OCI-LY3 (cell line): Measurements from ENCODE around the gene MAMDC4.
A peak's percentile ranks its signal among the peaks of the same experiment; 100 is the strongest.

Experiments
- H2AFZ ChIP-seq: fragments of 200-600, 300-600 bp; shearing (Covaris generic); 2 replicates; pipeline ENCODE4 v1.6.0; 2014; ENCODE audit warnings: antibody characterized with exemption, low read depth, low read length
- H3K27ac ChIP-seq: fragments of 200-600, 300-600 bp; sonication (generic); 2 replicates; pipeline ENCODE4 v1.5.1; 2014; ENCODE audit warnings: mild to moderate bottlenecking, low read length, moderate library complexity, mixed read lengths
- H3K27me3 ChIP-seq: fragments of 200-600, 300-600 bp; sonication (generic); 2 replicates; pipeline ENCODE4 v1.6.1; 2014; ENCODE audit warnings: low read depth, low read length, mixed read lengths
- H3K36me3 ChIP-seq: fragments of 200-600, 300-600 bp; sonication (generic); replicated peaks from 2 replicates; pipeline ENCODE3; 2014; ENCODE audit warnings: low read depth, low read length, mixed read lengths
- H3K4me1 ChIP-seq: fragments of 300-600, 200-600 bp; sonication (generic); 2 replicates; pipeline ENCODE4 v1.6.1; 2014; ENCODE audit warnings: low read length, mixed read lengths
- H3K4me2 ChIP-seq: fragments of 200-600, 300-600 bp; sonication (generic); 2 replicates; pipeline ENCODE4 v1.6.1; 2014; ENCODE audit warnings: low read length, mixed read lengths
- H3K4me3 ChIP-seq: fragments of 300-600, 200-600 bp; sonication (generic); 2 replicates; pipeline ENCODE4 v1.5.1; 2014; ENCODE audit warnings: antibody characterized with exemption, mild to moderate bottlenecking, low read length, moderate library complexity
- H3K79me2 ChIP-seq: fragments of 300-600, 200-600 bp; shearing (Covaris generic); 2 replicates; pipeline ENCODE4 v1.6.1; 2014; ENCODE audit warnings: mild to moderate bottlenecking, low read length, mixed read lengths
- H3K9ac ChIP-seq: fragments of 300-600, 200-600 bp; shearing (Covaris generic); 2 replicates; pipeline ENCODE4 v1.6.0; 2014; ENCODE audit warnings: mild to moderate bottlenecking, low read length, moderate library complexity
- H3K9me3 ChIP-seq: fragments of 200-600, 300-600 bp; shearing (Covaris generic); 2 replicates; pipeline ENCODE4 v1.6.1; 2014; ENCODE audit warnings: low read length, mixed read lengths; ENCODE audit not compliant: insufficient read depth
- H4K20me1 ChIP-seq: fragments of 200-600, 300-600 bp; sonication (generic); 2 replicates; pipeline ENCODE4 v1.6.1; 2016; ENCODE audit warnings: low read length, mixed read lengths; ENCODE audit not compliant: insufficient read depth
- CTCF ChIP-seq: fragments of 200-600, 300-600 bp; sonication (generic); IDR thresholded peaks from 2 replicates; pipeline ENCODE4 v1.5.1; 2014; ENCODE audit warnings: antibody characterized with exemption, low read length, low read depth
- EZH2phosphoT487 ChIP-seq: fragments of 200-600 bp; shearing (Covaris generic); IDR thresholded peaks from 2 replicates; pipeline ENCODE4 v1.6.1; 2018; ENCODE audit warnings: antibody characterized with exemption, mixed run types, low read depth

Gene MAMDC4

GRCh38 chr9:136875155-136875554 lies 23.0 kb downstream of the MAMDC4 start:
- no peaks in the 10 kb centered on the region for H3K79me2 ChIP-seq
- H2AFZ ChIP-seq, result no peak overlapping the region
- no peaks in the 10 kb centered on the region for H4K20me1 ChIP-seq
- no peak overlapping the region for H3K4me2 ChIP-seq
- H3K36me3 ChIP-seq, result no peaks in the 10 kb centered on the region
- H3K27ac ChIP-seq, result no peak overlapping the region
- H3K9ac ChIP-seq, result no peak overlapping the region
- TF ChIP-seq CTCF (no peak), EZH2phosphoT487 (no peak)
- H3K4me3 ChIP-seq, result no peak overlapping the region
- peaks cover 6% of the 10 kb centered on the region; the same call in 1 of the 2 replicates for H3K9me3 ChIP-seq
- H3K27me3 ChIP-seq, result no peaks in the 10 kb centered on the region
- H3K4me1 ChIP-seq, result no peaks in the 10 kb centered on the region

- H3K27me3 ChIP-seq, result no peaks in the 10 kb centered on the region
- H4K20me1 ChIP-seq, result no peaks in the 10 kb centered on the region
- TF ChIP-seq CTCF (no peak), EZH2phosphoT487 (no peak)
- H3K9me3 ChIP-seq, result peaks cover 6% of the 10 kb centered on the region; the same call in 1 of the 2 replicates
- H3K79me2 ChIP-seq, result no peaks in the 10 kb centered on the region
- no peak overlapping the region for H3K4me3 ChIP-seq
- H2AFZ ChIP-seq, result no peak overlapping the region
- no peaks in the 10 kb centered on the region for H3K36me3 ChIP-seq
- H3K27ac ChIP-seq, result no peak overlapping the region
- no peak overlapping the region for H3K4me2 ChIP-seq
- H3K9ac ChIP-seq, result no peak overlapping the region
- peaks cover 4% of the 10 kb centered on the region for H3K4me1 ChIP-seq
Observed at GRCh38 chr9:136876476-136876875, 24.3 kb downstream of the MAMDC4 start.

GRCh38 chr9:136880651-136881050 lies 28.5 kb downstream of the MAMDC4 start:
- TF ChIP-seq EZH2phosphoT487 (no peak), CTCF (no peak)
- H3K4me2 ChIP-seq, result no peak overlapping the region
- no peak overlapping the region for H3K9ac ChIP-seq
- no peak overlapping the region for H2AFZ ChIP-seq
- H4K20me1 ChIP-seq, result no peaks in the 10 kb centered on the region
- no peaks in the 10 kb centered on the region for H3K9me3 ChIP-seq
- H3K4me1 ChIP-seq, result peaks cover 30% of the 10 kb centered on the region
- H3K36me3 ChIP-seq, result peaks cover 3% of the 10 kb centered on the region
- no peaks in the 10 kb centered on the region for H3K27me3 ChIP-seq
- no peak overlapping the region for H3K4me3 ChIP-seq
- no peak overlapping the region for H3K27ac ChIP-seq
- H3K79me2 ChIP-seq, result peaks cover 5% of the 10 kb centered on the region; the same call in 1 of the 2 replicates

- H2AFZ ChIP-seq, result no peak overlapping the region
- peaks cover 9% of the 10 kb centered on the region for H3K79me2 ChIP-seq
- H4K20me1 ChIP-seq, result no peaks in the 10 kb centered on the region
- H3K9ac ChIP-seq, result peak overlapping the region; percentile 72
- peak overlapping the region; percentile 98 for H3K4me2 ChIP-seq
- TF ChIP-seq EZH2phosphoT487 (no peak), CTCF (no peak)
- peak overlapping the region; percentile 76 for H3K4me3 ChIP-seq
- peaks cover 3% of the 10 kb centered on the region for H3K36me3 ChIP-seq
- peaks cover 30% of the 10 kb centered on the region for H3K4me1 ChIP-seq
- H3K9me3 ChIP-seq, result no peaks in the 10 kb centered on the region
- H3K27ac ChIP-seq, result peak overlapping the region; percentile 65
- no peaks in the 10 kb centered on the region for H3K27me3 ChIP-seq
Observed at GRCh38 chr9:136881691-136882108, 29.6 kb downstream of the MAMDC4 start.
